WI38 (cell line): Measurements from ENCODE around the gene GXYLT1.
"Not testable (repeated sequence)": the region's sequence is repeated elsewhere in the genome, so short reads cannot be mapped to it uniquely, and the experiment has no call there.

Experiments used
- H3K4me3 ChIP-seq: 2 replicates; pipeline ENCODE4 v1.5.1; 2011; ENCODE audit warnings: low read depth, mild to moderate bottlenecking, control low read depth, low read length
- CTCF ChIP-seq: IDR thresholded peaks from 2 replicates; pipeline ENCODE4 v1.5.1; 2012; ENCODE audit warnings: low read depth, mild to moderate bottlenecking, control low read depth, low read length

GXYLT1 gene

GRCh38 chr12:42118136-42118879 is 26.4 kb downstream of the GXYLT1 start:
- no peak overlapping the region for H3K4me3 ChIP-seq
- no peak for TF ChIP-seq CTCF

- no peak for TF ChIP-seq CTCF
Measured at GRCh38 chr12:42109031-42109430, 35.6 kb downstream of the GXYLT1 start.

GRCh38 chr12:42106791-42107190 is 37.9 kb downstream of the GXYLT1 start:
- not testable (repeated sequence) for H3K4me3 ChIP-seq

More at GRCh38 chr12:42109031-42109430, 35.6 kb downstream of the GXYLT1 start:
- no peak overlapping the region for H3K4me3 ChIP-seq

- no peak overlapping the region for H3K4me3 ChIP-seq
- no peak for TF ChIP-seq CTCF
Measured at GRCh38 chr12:42104784-42105183, 39.9 kb downstream of the GXYLT1 start.

- TF ChIP-seq CTCF, result no peak
- H3K4me3 ChIP-seq, result no peak overlapping the region
Measured at GRCh38 chr12:42104087-42104486, 40.6 kb downstream of the GXYLT1 start.

- TF ChIP-seq CTCF, result no peak
- no peak overlapping the region for H3K4me3 ChIP-seq
Measured at GRCh38 chr12:42103155-42103554, 41.5 kb downstream of the GXYLT1 start.

GRCh38 chr12:42102720-42103119 is 42.0 kb downstream of the GXYLT1 start:
- TF ChIP-seq CTCF, result no peak
- H3K4me3 ChIP-seq, result no peak overlapping the region

GRCh38 chr12:42099433-42099832 is 45.2 kb downstream of the GXYLT1 start:
- H3K4me3 ChIP-seq, result no peak overlapping the region
- TF ChIP-seq CTCF, result no peak
